GM21786 (cell line): Measurements from ENCODE around the gene SP7.
A peak's percentile ranks its signal among the peaks of the same experiment; 100 is the strongest.
"Not testable (repeated sequence)": the region's sequence is repeated elsewhere in the genome, so short reads cannot be mapped to it uniquely, and the experiment has no call there.

Experiments
- ATAC-seq: cut with Tn5 transposase; IDR thresholded peaks from one replicate; pipeline ENCODE4 v1.9.1; 2021; ENCODE audit not compliant: unreplicated experiment

SP7 gene

DNA sequence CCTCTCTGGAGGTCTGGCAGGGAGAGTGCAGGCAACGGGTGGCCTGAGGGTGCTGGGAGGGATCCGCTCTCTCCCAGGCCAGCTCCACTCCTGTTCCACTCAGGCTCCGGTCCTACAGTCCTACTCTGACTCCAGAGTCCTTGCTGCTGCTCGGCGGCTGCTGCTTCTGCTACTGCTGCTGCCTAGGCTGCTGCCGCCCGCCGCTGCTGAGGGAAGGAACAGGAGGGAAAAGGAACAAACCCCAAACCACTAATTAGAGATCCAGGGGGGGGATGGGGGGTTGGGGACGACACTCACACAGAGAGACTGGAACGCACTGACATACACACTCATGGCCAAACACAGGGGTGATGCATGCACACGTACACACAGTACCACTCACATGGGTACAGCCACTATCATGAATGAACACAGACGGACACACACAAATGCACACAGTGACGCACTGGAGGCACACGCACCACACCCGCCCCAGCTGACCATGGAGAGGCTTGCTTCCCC lies at the start of gene SP7:
SP7 (minus strand) TSS at position 174 of the 501 bp plus-strand sequence. CDS start 708 bp downstream, outside the sequence.
- no peak for ATAC-seq

DNA sequence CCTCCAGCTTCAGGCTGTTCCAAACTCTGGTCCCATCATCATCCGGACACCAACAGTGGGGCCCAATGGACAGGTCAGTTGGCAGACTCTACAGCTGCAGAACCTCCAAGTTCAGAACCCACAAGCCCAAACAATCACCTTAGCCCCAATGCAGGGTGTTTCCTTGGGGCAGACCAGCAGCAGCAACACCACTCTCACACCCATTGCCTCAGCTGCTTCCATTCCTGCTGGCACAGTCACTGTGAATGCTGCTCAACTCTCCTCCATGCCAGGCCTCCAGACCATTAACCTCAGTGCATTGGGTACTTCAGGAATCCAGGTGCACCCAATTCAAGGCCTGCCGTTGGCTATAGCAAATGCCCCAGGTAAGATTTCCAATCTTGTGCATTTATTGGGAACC lies 47.1 kb upstream of the SP7 start:
- ATAC-seq, result no peak

DNA sequence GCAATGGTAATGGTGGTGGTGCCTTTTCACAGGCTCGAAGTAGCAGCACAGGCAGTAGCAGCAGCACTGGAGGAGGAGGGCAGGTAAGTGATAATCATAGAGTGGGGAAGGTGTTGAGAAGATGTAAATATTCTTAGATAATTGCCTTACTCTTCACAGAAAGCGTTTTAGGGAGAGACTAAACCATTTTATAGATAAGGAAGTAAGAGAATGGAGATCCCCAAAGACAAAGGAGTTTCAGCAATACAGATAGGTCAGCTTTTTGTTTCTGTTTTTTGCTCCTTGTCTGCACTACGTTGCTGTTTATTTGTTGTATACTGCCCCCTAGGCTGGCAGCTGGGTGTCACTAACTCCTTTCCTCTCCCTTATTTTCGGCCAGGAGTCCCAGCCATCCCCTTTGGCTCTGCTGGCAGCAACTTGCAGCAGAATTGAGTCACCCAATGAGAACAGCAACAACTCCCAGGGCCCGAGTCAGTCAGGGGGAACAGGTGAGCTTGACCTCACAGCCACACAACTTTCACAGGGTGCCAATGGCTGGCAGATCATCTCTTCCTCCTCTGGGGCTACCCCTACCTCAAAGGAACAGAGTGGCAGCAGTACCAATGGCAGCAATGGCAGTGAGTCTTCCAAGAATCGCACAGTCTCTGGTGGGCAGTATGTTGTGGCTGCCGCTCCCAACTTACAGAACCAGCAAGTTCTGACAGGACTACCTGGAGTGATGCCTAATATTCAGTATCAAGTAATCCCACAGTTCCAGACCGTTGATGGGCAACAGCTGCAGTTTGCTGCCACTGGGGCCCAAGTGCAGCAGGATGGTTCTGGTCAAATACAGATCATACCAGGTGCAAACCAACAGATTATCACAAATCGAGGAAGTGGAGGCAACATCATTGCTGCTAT lies 45.8 kb upstream of the SP7 start:
- ATAC-seq, result no peak

DNA sequence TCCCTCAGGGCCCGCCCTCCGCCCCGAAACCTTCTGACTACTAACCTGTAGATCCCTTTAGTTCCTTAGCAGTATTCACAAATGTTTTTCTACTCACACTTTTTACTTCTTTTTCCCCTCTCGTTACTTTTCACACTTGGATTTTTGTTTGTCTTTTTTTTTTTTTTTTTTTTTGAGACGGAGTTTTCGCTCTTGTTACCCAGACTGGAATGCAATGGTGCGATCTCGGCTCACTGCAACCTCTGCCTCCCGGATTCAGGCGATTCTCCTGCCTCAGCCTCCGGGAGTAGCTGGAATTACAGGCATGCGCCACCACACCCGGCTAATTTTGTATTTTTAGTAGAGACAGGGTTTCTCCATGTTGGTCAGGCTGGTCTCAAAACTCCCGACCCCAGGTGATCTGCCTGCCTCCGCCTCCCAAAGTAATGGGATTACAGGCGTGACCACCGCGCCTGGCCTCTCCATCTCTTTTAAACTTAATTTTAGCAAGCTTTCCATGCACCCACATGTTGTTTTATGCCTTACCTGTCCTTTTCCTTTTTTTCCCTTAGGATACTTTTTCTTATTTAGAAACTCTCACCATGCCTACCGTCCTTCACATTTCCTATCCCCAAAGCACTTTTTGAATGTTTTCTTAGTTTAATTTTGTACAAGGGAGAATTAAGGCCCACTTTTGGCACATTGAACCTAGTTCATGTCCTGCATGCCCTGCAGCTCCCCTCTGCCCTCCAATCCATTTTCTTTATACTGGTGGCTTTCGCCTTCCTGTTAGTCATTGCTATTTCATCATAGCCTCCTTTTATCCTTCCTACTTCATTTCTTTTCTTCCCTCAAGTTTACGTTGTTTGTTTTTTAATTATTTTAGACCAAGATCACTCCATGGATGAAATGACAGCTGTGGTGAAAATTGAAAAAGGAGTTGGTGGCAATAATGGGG lies 44.9 kb upstream of the SP7 start:
- ATAC-seq, result no peak

DNA sequence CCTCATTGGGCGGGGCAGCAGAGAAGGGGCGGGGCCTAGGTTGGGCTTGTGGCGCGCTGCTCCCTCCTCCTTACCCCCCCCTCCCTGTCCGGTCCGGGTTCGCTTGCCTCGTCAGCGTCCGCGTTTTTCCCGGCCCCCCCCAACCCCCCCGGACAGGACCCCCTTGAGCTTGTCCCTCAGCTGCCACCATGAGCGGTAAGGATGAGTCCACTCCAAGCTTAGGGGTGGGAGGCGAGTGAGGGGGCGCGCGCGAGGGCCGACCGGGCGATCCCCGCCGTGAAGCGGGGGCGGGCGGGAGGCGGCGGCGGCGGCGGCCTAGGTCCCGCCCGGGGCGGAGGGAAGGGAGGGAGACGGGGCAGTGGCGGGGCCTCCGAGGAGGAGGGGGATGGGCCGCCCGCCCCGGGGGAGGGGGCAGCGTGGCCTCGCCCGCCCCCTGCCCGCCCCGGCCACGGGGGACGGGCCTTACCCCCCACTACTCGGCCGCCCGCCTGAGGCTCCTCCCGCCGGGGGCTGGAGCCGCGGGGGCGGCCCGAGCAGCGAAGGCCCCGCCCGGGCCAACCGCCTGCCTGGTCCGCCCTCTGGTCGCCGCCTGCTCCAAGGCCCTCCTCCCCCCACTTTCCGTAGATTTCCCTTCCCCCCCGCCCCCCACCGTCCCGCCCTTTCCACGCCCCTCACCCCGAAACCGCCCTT lies 44.1 kb upstream of the SP7 start, which contains the start of gene SP1:
SP1 (plus strand) TSS at position 73 of the 690 bp plus-strand sequence; CDS start at position 189, 116 bp downstream.
- peak; percentile 22 for ATAC-seq

DNA sequence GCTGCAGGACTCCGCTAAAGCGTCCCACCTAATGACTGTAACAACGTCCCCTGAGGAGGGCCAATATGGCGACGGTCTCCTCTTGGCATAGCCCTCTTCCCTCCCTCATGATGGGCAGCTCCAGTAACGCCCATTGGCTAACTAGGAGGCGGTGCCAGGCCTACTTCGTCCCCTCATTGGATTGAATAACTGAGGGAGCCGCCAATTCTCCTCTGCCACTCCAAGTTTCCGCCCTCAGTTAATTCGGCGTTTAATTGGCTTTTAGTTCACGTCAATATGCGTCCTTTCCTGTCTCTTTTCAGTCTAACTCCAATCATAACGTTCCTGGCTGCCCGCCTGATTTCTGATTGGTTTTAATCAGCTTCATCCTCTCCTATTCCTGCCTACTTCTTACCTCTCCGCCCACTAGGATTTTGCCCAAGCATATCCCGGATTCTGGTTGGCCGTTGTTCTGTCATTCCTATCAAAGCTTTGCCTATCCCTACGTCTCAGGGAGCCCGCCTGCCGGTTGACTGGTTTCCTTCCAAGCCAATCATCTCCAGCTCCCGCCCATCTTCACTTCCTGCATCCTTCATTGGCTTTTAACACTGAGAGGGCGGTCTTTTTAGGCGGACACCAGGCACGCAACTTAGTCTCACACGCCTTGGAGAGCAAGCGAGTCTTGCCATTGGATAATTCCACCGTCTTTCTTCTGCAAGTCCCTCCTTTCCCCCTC lies 43.4 kb upstream of the SP7 start:
- ATAC-seq, result peak; percentile 68

DNA sequence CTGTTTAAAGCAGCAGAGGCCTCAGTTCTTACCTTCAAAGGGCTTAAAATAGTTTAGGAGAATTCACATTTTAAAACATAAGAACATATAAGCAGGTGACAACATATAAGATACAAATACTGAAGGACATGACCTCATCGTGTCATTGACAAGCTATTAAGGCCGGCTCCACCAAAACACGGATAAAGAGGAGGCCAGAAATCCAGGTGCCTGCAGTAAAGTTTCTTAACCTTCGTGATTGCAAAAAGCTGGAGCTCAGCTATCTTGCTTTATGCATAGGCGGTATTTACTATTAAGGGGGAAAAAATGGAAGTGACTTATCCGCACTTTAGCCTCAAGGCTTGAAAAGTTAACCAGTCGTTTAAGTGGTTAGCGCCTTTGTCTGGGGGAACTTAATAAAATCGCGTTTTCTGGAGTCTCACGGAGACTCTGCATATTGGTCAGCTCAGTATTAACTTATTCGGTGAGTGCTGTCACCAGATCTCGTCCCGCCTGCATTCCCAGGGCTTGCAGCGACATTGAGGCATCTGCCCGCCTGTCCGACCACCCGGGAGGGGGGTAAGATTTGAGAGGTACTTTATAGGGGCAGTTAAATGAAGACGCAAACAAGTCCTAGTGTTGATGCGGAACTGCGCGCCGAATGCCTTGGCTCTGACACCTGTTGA lies 42.7 kb upstream of the SP7 start:
- ATAC-seq, result no peak

DNA sequence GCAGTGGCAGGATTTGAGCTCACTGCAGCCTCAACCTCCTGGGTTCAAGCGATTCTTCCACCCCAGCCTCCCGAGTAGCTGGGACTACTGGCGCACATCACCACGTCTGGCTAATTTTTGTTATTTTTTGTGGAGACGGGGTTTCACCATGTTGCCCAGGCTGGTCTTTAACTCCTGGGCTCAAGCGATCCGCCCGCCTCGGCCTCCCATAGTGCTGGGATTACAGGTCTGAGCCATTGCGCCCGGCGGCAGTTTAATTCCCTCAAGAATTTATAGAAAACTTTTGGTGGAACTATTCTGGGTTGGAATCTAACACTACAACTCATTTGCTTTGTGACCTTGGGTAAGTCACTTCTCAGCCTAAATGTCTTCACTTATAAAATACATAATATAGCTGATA lies 42.1 kb upstream of the SP7 start:
- ATAC-seq, result no peak

DNA sequence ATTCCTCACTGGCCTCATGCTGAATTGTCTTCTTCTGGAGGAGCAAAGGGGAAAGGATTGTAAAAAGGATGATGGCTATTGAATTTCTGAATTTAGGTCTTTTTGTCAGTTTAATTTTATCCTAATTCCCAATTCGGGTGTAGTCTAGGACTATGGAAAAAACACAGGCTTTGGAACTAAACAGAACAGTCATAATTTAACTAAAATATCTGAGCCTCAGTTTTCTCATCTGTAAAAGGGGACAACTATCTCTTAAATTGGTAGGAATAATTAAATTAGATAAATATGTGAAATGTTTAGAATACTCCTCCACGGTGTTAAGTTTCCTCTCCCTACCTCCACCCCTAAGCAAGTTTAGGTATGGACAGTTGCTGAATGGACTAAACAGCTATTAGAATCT lies 40.6 kb upstream of the SP7 start:
- ATAC-seq, result no peak

DNA sequence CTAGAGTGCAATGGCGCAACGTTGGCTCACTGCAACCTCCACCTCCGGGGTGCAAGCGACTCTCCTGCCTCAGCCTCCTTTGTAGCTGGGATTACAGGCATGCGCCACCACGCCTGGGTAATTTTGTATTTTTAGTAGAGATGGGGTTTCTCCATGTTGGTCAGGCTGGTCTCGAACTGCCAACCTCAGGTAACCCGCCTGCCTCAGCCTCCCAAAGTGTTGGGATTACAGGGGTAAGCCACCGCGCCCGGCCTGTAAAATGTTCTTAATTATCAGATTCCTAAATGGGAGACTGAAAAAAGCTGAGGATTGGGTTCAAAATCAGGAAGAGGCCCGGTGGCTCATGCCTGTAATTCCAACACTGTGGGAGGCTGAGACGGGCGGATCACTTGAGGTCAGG lies 38.1 kb upstream of the SP7 start:
- ATAC-seq, result not testable (repeated sequence)

DNA sequence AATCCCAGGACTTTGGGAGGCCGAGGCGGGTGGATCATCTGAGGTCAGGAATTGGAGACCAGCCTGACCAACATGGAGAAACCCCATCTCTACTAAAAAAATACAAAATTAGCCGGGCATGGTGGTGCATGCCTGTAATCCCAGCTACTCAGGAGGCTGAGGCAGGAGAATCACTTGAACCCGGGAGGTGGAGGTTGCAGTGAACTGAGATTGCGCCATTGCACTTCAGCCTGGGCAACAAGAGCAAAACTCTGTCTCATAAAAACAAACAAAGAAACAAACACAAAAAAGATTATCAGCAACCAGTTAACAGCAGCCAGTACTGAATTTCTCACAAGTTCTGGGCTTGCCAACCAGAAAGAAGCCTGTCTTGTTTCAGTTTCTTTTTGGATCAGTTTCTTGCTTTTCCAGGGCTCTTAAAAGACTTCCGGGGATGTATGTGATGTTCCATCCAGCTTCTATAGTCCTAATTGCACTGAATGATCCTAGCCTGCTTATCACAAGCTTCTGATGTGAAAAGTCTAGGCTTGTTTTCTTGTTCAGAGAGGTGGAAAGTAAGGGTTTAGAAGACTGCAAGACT lies 37.5 kb upstream of the SP7 start:
- ATAC-seq, result not testable (repeated sequence)

DNA sequence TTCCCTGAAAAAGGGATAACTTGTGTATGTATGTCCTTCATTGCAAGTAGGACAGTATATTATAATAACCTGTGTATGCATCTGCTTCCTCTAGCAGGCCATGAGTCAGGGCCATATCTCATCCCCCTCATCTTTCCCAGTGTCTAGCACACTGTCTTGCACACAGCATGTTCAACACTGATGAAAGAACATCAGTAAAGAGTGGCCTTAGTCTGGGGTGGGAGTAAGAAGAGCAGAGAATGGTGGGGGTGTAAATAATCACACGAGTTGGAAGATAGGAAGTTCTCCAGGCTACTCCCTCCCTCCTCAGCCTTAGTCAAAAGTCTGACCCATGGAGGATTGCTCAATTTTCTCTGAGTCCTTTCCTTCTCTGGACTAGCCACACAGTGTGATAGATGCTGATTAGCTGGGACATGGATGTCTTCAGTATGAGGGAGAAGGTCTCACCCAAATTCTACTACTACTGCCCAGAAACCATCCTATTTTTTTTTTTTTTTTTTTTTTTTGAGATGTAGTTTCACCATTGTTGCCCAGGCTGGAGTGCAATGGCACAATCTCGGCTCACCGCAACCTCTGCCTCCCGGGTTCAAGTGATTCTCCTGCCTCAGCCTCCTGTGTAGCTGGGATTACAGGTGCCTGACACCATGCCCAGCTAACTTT lies 29.2 kb upstream of the SP7 start:
- ATAC-seq, result no peak

DNA sequence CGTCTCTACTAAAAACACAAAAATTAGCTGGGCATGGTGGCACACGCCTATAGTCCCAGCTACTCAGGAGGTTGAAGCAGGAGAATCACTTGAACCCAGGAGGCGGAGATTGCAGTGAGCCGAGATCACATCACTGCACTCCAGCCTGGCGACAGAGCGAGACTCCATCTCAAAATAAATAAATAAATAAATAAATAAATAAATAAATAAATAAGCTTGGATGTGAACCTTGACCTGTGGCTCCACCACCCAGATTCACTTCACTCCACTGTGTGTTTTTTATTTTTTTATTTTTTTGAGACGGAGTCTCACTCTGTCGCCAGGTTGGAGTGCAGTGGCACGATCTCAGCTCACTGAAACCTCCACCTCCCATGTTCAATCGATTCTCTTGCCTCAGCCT lies 25.5 kb upstream of the SP7 start:
- not testable (repeated sequence) for ATAC-seq

DNA sequence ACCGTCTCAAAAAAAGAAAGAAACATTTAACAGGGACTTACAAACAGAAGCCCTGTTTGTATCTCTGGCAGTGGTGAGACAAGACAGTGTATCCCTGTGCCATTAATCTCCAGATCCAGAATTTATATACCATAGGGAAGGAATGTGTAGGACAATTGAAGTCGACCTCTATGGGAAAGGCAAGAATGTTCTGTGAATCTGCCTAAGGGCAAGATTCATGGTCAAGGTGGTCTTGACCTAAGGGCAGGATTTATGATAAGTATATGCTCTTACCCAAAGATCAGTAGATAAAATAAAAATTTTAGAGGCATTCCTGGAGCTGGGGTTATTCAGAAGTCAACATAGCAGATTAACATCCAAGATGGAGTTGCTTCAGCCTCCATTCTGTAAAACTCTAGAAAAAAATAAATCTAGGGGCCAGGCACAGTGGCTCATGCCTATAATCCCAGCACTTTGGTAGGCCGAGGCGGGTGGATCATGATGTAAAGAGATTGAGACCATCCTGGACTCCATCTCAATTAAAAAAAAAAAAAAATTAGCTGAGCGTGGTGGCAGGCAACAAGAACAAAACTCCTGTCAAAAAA lies 22.8 kb upstream of the SP7 start:
- ATAC-seq, result no peak

DNA sequence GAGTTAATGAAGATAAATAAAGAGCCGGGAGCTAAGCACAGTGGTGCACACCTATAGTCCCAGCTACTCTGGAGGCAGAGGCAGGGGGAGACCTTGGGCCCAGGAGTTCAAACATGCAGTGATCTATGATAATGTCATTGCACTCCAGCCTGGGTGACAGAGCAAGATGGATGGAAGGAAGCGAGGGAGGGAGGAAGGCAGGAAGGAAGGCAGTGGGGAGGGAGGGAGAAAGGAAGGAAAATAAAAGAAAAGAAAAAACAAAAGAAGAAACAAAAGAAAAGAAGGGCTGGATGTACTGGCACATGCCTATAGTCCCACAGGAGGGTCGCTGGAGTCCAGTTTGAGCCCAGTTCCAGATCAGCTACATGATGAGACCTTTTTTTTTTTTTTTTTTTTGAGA lies 19.0 kb upstream of the SP7 start:
- no peak for ATAC-seq

DNA sequence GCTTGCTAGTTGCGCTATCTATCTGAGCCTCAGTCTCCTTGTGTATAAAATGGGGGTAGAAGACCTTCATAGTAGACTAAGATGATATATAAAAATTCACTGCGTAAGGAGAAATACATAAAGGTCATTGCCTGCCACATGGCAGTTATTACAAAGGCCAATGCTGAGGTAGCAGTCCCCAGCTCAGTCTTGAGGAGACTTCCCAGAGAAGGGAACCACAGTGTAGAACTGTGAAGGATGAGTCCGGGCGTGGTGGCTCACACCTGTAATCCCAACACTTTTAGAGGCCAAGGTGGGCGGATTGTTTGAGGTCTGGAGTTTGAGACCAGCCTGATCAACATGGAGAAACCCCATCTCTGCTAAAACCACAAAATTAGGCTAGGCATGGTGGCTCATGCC lies 17.1 kb upstream of the SP7 start:
- ATAC-seq, result no peak

DNA sequence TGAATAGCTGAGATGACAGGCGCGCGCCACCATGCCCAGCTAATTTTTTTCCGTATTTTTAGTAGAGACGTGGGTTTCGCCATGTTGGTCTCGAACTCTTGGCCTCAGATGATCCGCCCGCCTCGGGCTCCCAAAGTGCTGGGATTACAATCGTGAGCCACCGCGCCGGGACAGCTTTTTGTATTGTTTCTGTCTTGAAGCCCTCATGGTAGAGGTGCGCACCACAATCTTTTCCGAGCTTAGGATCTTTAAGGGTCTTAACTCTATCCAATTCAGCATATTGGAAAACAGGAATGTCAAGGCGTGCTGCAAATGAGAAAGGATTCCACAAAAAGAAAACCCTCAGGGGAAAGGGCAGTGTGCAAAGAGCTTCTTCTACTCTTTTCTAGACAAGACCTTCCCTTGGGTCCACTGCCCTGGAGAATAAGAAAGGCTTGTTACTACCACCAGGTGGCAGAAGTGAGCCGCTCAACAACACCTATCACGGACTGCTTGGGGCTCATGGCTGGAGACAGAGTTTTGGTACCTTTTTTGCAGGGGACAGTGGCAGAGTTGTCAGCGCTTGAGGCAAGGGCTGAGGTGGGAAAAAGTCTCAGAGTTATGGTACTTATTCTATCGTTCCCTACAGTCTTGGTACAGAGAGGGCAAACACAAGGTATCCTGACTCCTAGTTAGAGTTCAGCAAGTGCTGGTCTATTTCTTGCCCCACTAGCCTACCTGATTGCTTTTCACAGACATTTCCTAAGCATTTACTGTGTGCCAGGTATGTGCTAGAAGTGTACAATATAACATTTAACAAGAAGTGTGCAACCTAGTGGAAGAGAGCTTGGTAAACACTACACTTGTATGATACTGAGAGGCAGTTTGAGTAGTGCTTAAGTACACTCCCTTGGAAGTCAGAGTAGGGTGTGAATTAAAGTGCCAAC lies 16.4 kb upstream of the SP7 start:
- ATAC-seq, result peak; percentile 68
